CD4-positive, alpha-beta T cell treated with Interleukin-2 at 100 ng/mL for 4 hours (primary cell): ENCODE data around the gene SMYD3.
"Not testable (repeated sequence)": the region's sequence is repeated elsewhere in the genome, so short reads cannot be mapped to it uniquely, and the experiment has no call there.

Source experiments
- DNase-seq: peaks from one replicate; pipeline ENCODE4 v3.0.0-alpha.2; 2020; ENCODE audit warnings: low spot score

The SMYD3 gene

DNA sequence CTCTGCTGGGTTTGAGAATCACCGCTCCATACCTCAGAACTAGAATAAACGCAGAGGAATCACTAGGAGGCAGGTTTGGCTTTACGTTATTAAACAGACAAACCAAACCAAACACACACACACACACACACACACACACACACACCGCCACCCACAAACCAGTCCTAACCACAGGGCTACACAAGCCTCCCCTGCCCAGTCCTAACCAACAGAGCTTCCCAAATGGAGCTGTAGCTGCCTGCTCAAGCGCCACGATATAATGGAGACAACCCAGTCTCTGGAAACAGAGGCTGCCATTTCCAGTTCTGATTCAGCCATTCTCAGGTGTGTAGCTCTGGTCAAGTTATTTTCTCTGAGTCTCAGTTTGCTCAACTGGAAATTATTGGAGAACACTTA, 519.1 kb downstream of the SMYD3 start:
- no peak for DNase-seq

GRCh38 chr1:245987577-245987976, 519.5 kb downstream of the SMYD3 start:
- DNase-seq, result no peak

DNA sequence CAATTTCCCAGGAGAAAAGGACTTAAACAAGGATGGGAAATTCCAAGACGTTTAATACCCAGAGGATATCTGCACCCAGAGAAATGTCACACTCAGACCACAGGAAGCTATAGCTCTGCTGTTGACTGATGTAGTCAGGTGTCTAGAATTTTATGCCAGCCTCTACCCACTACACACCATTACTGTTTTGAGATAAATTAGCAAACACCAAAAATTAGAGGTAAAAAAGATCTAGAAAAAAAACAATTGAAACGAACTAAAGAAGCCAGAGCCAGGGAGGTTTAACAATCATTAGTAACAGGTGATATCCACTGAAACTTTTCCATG, 519.9 kb downstream of the SMYD3 start:
- no peak for DNase-seq

DNA sequence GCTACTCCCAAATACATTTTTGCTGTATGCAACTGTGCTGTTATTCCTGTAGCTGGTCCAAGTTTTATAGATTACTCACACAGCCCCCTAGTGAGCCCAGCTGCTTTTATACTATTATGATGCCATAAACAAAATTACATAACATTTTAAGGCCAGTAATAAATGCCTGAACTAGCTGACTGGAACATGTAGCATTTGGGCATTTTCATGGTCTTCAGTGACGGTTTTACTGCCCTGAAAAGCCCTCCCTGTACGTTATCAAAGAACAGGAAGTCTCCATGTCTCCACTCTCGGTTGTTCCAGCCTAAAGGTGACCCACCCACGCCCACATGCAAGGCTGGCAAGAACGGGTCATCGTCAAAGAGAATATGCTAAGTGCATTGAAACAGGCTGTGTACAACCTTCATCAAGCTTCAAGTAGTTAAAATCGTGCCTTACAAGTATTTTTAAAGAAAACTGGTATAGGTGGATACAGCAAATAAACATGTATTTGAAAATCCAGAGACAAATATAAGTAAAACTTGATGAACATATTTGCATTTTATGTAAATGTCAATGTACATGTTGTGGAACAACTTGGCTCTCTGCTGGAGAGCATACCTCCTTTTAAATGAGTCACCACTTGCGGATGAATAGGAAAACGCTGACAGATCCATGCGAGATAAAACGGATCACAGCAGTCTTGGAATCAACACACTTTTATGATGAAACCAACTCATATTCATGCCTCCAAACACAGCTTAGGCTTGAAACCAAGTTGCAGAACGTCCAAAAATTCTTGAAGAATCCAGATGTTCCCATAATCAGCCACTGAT, 520.5 kb downstream of the SMYD3 start:
- no peak for DNase-seq

GRCh38 chr1:245984390-245985155, 522.5 kb downstream of the SMYD3 start:
- no peak for DNase-seq

- no peak for DNase-seq
Measured at GRCh38 chr1:245983294-245983967, 523.6 kb downstream of the SMYD3 start.

GRCh38 chr1:245979589-245979988, 527.5 kb downstream of the SMYD3 start:
- no peak for DNase-seq

- no peak for DNase-seq
Measured at GRCh38 chr1:245978915-245979314, 528.2 kb downstream of the SMYD3 start.

DNA sequence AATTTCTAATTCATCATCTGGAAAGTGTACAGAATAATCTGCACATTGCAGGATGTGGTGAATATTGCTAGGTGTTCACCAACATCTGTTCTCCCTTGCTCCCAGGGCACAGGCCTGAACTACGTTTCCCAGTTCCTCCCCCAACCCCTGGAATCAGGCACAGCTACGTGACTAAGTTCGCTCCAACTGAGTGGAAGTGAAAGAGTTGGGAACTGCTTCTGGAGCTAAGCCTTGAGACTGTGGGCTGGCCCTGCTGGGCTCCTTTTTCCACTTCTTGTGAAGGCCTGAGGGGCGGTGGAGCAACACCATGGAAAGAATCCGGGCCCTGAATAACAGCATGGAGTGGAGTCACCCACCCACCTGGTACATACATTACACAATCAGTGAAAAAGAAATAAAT, 534.6 kb downstream of the SMYD3 start:
- no peak for DNase-seq

- DNase-seq, result no peak
Measured at GRCh38 chr1:245971711-245972085, 535.4 kb downstream of the SMYD3 start.

- DNase-seq, result not testable (repeated sequence)
Measured at GRCh38 chr1:245971076-245971710, 535.9 kb downstream of the SMYD3 start.

- DNase-seq, result no peak
Measured at GRCh38 chr1:245969283-245969682, 537.8 kb downstream of the SMYD3 start.

- DNase-seq, result no peak
Measured at GRCh38 chr1:245968775-245969174, 538.3 kb downstream of the SMYD3 start.

DNA sequence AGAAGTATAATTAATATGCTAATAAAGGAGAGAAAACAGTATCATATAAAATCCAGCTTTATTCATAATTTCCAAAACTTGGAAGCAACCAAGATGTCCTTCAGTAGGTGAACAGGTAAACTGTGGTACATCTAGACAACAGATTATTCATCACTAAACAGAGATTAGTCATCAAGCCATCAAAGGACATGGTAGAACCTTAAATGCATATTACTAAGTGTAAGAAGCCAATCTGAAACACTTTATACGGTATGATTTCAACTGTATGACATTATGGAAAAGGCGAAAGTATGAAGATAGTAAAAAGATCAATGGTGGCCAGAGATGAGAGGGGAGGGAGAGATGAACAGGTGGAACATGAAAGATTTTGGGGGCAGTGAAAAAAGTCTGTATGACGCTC, 541.7 kb downstream of the SMYD3 start:
- no peak for DNase-seq

- no peak for DNase-seq
Measured at GRCh38 chr1:245963649-245964048, 543.4 kb downstream of the SMYD3 start.

DNA sequence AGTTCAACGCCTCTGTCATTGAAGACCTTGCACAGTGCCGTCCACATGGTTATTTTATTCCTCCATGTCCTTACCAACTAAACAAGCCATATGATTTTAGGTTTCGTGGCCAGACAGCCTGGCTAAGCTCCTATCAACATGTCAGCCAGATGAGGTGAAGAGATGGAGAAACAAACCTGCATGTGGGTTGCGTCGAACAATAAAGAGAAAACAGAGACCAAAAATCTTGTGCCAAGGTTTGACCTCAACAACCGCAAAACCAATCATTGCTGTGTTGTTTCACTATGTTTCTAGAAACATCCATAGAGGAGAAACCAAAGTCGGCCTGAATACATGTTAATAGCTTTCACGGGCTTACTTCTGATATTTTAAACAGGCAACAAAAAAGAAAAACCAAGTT, 544.6 kb downstream of the SMYD3 start:
- DNase-seq, result no peak

DNA sequence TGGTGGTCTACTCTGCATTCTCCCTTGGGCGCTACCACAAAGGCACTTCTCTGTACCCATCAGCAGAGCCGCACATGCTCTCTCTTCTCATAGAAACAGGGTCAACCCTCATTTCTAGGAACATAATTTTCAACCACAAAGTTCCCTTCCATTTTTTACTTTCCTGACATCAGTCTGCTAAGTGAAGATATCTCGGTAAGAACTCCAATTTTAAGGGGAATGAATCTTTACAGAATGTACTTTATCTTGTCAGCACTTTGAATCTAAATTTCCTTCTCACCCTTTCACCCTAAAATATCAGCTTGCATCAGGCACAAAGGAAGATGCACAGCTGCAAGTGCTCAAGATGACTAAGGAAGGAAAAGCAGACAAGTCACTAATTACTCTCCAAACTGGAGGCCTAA, 545.9 kb downstream of the SMYD3 start:
- no peak for DNase-seq

GRCh38 chr1:245960171-245960570, 546.9 kb downstream of the SMYD3 start:
- DNase-seq, result no peak

- no peak for DNase-seq
Measured at GRCh38 chr1:245958016-245958415, 549.1 kb downstream of the SMYD3 start.

GRCh38 chr1:245957427-245957826, 549.7 kb downstream of the SMYD3 start:
- DNase-seq, result no peak

DNA sequence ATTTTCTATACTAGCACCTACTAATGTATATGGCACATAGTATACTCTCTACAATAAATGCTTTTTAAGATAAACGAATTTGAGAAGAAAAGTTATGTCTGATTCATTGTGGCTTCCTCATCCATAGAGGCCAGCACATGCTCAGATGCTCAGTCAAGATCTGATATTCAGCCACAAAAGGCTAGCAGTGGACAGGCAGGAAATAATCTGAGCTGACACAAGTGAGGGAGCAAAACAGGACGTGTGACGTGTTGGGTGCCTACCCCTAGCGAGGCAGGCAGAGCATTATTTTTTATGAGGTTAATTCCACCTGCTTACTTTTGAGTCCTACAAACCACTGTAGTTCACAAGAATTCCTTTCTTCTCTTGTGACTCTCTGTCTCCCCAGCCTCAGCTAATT, 550.9 kb downstream of the SMYD3 start:
- DNase-seq, result peak; percentile 73

DNA sequence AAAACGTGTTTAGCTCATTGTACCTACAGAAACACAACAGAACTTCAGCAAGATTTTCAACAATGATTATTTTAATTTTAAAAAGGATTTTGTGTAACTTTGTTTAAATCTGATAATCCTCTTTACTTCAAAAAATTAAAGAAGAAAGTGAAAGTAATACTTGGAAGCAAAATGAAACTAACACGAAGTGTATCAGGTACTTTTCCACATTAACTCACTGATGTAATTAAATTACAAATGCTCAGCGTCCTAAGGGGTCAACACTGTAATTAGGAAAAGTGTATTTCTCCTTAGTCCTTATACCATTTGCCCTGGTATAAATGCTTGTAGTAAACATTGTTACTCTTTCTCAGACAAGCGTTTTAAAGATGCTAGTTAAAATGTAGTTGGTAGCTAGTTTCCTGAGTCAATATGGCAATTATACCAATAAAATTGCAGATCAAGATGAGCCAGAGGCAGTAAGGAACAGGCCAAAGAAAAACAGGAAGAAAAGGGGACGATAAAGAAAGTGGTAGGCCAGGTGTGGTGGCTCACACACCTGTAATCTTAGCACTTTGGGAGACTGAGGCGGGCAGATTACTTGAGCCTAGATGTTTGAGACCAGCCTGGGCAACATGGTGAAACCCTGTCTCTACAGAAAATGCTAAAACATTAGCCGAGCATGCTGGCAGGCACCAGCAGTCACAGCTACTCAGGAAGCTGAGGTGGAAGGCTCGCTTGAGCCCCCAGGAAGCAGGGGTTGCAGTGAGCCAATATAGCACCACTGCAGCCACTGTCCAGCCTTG, 553.0 kb downstream of the SMYD3 start:
- peak; percentile 21 for DNase-seq
